Measurements from ENCODE around the gene PSAPL1.

DNA sequence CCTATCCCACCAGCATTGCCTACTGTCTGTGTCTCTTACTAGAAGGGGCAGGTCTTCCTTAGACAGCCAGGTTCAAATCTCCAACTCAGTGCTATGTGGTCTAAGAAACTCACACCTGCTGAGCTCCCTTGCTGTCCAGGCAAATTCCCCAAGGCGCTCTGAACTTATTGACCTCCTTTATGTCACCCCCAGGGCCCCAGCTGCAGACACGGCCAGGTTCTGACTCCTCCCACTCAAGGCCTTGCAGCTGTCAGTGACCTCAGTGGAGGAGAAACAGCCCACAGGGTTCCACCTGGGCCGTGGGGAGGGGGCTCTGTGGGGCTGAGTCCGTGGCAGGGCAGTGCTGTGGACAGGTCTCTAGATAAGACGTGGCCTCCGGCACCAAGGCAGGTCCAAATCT lies 42.1 kb upstream of the PSAPL1 start:
- TF ChIP-seq, protein P1, sequence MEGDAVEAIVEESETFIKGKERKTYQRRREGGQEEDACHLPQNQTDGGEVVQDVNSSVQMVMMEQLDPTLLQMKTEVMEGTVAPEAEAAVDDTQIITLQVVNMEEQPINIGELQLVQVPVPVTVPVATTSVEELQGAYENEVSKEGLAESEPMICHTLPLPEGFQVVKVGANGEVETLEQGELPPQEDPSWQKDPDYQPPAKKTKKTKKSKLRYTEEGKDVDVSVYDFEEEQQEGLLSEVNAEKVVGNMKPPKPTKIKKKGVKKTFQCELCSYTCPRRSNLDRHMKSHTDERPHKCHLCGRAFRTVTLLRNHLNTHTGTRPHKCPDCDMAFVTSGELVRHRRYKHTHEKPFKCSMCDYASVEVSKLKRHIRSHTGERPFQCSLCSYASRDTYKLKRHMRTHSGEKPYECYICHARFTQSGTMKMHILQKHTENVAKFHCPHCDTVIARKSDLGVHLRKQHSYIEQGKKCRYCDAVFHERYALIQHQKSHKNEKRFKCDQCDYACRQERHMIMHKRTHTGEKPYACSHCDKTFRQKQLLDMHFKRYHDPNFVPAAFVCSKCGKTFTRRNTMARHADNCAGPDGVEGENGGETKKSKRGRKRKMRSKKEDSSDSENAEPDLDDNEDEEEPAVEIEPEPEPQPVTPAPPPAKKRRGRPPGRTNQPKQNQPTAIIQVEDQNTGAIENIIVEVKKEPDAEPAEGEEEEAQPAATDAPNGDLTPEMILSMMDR (IDR thresholded peaks at IDR 0.05), result no peak
- TF ChIP-seq POLR2A (IDR thresholded peaks at IDR 0.05), result no peak
